ENCODE data around the gene MAPK13. TPM values are rescaled to one million over a fixed set of nuclear protein-coding genes. Genes with fewer than 3 reads are reported as not detected.
"Not testable (repeated sequence)": the region's sequence is repeated elsewhere in the genome, so short reads cannot be mapped to it uniquely, and the experiment has no call there.

Gene MAPK13
- polyA plus RNA-seq, 6 donors from 2014 or later: 23.5 to 76.5 (median 53.0) TPM

DNA sequence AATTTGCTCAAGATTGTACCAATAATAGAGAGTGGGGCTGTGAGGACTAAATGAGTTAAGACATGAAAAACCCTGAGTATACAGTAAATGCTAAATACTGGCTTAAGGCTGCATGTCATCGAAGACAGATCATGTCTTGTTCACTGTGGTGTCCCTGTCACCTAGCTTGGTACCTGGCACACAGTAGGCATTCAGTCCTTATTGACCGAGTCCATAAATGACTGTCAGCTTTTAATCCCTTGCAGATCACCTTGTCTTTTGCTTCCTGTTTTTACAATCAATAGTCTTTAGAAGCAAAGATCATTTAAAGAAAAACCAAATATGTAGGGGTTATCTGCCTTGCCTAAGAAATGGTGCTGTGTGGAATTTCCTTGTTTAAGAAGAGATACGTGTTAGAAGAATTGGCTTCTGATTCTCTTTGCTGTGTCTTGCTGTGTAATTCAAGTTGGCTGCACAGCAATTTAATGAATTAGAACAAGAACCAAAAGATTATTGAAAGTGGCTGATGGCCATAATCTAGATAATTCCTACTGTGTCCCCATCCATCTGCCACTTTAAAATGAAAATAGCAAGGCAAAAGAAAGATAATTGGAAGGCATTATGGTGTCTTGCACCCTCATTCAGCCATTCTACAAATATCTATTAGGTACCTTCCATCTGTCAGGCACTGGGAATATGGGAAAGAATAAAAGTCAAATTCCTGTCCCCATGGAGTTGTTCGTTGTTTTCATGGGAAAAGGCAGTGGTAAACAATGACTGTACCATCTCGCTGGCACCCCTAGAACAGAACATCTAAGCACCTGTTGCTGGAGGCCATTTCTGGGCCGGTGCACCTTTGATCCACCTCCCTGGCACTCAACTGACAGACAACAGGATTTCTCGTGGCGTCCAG lies 12.4 kb upstream of the MAPK13 start:
- Mint-ChIP-seq H3K9me3 (no peaks in the 10 kb centered on the region), H3K4me3 (peak overlapping the region; percentile 34 to 99 (median 80)), H3K27me3 (no peaks in the 10 kb centered on the region), H3K4me1 (peaks cover 81 to 100% (median 87%) of the 10 kb centered on the region in 3 donors), H3K27ac (peak overlapping the region; percentile 57 to 100 (median 99)), H3K36me3 (peaks cover 0 to 5% of the 10 kb centered on the region in 2 donors)
- ATAC-seq (ENCODE audit: low read depth in 2 of 2) (no peak), DNase-seq (no peak)

DNA sequence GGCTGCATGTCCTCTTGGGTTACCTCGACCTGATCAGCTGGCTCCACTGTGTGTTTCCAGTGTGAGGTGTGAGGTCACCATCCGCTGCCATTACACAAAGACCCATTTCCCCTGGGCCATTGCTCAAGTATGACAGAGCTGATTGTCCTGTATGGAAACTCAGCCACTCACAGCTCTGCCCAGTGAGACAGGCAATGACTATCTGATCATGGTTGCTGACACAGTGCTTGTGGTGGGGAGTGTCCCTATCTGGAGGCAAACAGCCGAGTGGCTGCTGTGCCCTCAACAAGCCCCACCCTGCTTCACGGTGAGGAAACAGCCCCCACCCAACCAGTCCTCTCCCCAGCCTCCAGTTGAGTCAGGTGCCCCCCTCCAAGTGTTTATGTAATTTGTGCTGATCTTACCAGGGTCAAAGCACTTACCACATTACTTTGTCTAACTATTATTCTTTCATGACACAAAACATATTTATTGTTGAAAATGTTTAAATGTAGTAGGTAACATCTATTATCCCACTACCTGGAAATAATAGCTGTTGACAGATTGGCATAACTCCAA lies 11.7 kb upstream of the MAPK13 start:
- H3K4me3 Mint-ChIP-seq: peak overlapping the region; percentile 34 to 99 (median 80)
- peak; percentile 57 for DNase-seq

DNA sequence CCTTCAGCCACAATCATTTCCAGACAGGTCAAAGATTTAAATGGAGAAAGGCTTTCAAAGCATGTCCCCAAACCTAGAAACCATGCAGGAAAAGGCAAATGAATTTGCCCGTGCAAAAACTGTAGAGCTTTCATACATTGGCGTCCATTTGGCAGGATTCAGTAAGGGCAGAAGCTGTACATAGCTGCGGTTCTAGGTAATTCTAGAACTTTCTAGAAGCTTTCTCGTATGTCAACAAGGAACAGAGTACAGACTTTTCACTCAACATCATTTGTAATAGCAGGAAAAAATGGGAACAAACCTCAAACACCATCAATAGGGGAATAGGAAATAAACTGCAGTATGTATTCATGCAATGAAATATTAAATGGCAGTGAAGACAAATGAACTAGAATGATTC lies 11.1 kb upstream of the MAPK13 start:
- Mint-ChIP-seq H3K9me3 (no peaks in the 10 kb centered on the region), H3K4me3 (peak overlapping the region in 6 of 8 donors; percentile 6 to 99 (median 92)), H3K4me1 (peaks cover 87 to 99% (median 87%) of the 10 kb centered on the region in 3 donors), H3K36me3 (peaks cover 0 to 5% of the 10 kb centered on the region in 2 donors), H3K27ac (peak overlapping the region; percentile 57 to 100 (median 99)), H3K27me3 (no peaks in the 10 kb centered on the region)
- ATAC-seq (ENCODE audit: low read depth in 2 of 2): no peak
- DNase-seq: no peak

More for the DNA sequence above, 11.7 kb upstream of the MAPK13 start:
- Mint-ChIP-seq H3K9me3 (no peaks in the 10 kb centered on the region), H3K27me3 (no peaks in the 10 kb centered on the region), H3K27ac (peak overlapping the region; percentile 57 to 100 (median 99)), H3K4me1 (peaks cover 85 to 100% (median 87%) of the 10 kb centered on the region in 3 donors), H3K36me3 (peaks cover 0 to 5% of the 10 kb centered on the region in 2 donors)
- ATAC-seq (ENCODE audit: low read depth in 2 of 2): peak; percentile 48 to 54

DNA sequence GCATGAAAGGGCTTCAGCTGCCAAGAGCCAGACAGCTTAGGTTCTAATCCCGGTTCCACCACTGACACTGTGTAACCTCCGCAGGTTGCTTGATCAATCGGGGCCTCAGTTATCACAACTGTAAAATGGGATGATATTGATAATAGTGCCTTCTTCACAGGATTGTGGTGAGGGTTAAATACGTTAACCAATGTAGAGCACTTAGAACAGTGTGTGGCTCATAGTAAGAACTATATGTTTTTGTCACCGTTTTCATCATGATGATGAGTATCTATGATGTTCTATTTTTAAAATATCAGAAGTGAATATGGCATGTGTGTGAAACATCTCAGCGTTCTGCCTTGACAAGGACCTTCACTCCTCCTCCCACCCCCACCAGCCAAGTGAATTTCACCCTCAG lies 10.3 kb upstream of the MAPK13 start:
- H3K36me3 Mint-ChIP-seq: peaks cover 0 to 5% of the 10 kb centered on the region in 2 donors
- H3K4me3 Mint-ChIP-seq: peak overlapping the region; percentile 76 to 99 (median 92)
- peak overlapping the region; percentile 99 to 100 (median 99) for H3K27ac Mint-ChIP-seq
- peaks cover 87 to 98% (median 88%) of the 10 kb centered on the region in 3 donors for H3K4me1 Mint-ChIP-seq
- no peaks in the 10 kb centered on the region for H3K9me3 Mint-ChIP-seq
- DNase-seq (no peak), ATAC-seq (ENCODE audit: low read depth in 2 of 2) (peak in 1 of 2 donors; percentile 21)
- H3K27me3 Mint-ChIP-seq: no peaks in the 10 kb centered on the region

DNA sequence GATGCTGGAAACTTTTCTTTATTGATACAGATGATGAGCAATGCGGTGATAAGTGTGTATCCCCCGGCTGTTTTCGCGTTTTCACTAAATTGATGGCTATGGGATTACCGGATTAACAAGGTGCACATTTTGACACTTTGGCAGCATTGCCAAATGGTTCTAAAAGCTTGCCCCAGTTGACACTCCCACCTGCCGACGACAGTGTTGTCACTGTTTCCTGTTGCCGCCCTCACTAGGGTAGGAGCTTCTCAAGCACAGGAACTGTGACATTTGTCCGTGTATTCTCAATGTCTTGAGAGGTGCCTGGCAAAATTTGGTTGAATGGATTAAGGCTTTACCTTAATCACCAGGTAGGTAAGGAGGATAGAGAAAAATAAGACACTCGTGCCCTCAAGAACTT lies 9.8 kb upstream of the MAPK13 start:
- DNase-seq (peak; percentile 75), ATAC-seq (ENCODE audit: low read depth in 2 of 2) (peak; percentile 76 to 81)
- Mint-ChIP-seq H3K9me3 (no peaks in the 10 kb centered on the region), H3K36me3 (peaks cover 0 to 5% of the 10 kb centered on the region in 2 donors), H3K27ac (peak overlapping the region; percentile 99 to 100 (median 99)), H3K4me1 (peaks cover 85 to 98% (median 89%) of the 10 kb centered on the region in 3 donors), H3K4me3 (peak overlapping the region; percentile 76 to 99 (median 92)), H3K27me3 (no peaks in the 10 kb centered on the region)

DNA sequence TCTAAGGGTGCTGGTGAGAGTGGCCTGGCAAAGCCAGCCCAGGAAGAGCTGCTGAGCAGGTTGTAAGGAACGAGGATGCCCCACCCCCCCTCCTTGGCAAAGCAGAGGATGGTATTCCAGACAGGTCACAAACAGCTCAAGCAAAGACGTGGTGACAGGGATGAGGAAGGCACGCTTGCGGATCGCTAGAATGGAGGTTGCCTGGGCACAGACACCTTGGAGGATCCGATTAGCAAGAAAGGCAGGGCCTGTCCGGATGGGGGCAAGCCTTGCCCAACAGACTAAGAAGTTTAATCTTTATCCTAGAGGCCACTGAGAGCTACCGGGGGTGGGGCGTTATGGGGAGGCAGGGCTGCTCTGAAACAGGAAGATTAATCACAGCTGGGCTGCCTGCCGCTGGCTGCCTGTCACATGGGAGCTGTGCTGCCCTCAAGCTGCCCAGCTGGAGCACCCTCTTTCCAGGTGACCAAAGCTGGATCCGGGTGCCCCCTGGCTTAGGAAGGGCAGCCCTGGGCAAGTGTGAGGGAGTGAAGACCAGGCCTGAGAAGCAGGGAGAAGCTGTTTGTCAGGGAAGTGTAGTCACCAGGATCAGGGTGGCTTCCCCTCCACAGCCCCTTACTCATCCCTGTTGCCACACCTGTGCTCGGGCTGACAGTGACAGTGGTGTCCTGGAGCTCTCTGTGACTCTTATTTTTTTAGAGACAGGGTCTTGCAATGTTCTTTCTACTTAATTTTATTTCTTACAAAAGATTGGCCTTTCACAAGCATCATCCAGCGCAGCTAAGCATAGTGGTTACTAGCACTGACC lies 9.1 kb upstream of the MAPK13 start:
- peak overlapping the region; percentile 76 to 99 (median 92) for H3K4me3 Mint-ChIP-seq
- H3K27me3 Mint-ChIP-seq: no peaks in the 10 kb centered on the region
- ATAC-seq (ENCODE audit: low read depth in 2 of 2): peak; percentile 46 to 52
- peak overlapping the region; percentile 99 to 100 (median 99) for H3K27ac Mint-ChIP-seq
- DNase-seq: peak; percentile 65
- peaks cover 86 to 97% (median 89%) of the 10 kb centered on the region in 3 donors for H3K4me1 Mint-ChIP-seq
- H3K9me3 Mint-ChIP-seq: no peaks in the 10 kb centered on the region
- H3K36me3 Mint-ChIP-seq: peaks cover 0 to 5% of the 10 kb centered on the region in 2 donors

DNA sequence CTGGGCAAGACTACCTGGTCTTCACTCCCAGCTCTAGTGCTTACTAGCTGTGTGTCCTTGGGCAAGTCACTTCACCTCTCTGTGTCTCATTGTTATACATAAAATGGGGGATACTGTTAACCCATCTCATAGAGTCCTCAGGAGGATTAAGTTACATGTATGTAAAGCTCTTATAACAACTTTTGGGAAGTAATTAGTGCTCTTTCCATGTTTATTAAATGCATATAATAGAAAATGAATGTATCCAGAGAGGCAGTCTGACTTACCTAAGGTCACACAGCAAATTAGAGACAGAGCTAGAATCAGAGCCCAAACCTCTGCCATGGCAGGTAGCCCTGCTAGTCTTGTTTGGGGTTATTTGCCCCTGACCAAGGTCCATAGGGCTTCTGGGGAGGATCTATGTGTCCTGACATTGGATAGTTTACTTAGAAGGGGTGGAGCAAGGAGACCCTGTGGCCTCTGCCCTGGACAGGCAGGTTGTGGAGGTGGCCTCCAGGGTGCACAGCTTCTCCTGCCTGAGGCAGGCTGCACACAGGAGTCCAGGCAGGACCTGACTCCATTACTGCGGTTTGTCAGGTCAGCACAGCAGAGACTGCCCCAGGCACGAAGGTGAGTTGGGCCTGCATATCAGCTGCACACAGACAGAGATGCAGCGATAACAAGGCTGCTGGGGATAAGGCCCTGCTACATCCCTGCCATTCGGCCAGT lies 8.4 kb upstream of the MAPK13 start:
- Mint-ChIP-seq H3K36me3 (no peaks in the 10 kb centered on the region), H3K27ac (peak overlapping the region; percentile 99 to 100 (median 99)), H3K4me3 (peak overlapping the region in 7 of 8 donors; percentile 76 to 99 (median 92)), H3K9me3 (no peaks in the 10 kb centered on the region), H3K4me1 (peaks cover 84 to 97% (median 86%) of the 10 kb centered on the region in 3 donors), H3K27me3 (no peaks in the 10 kb centered on the region)
- no peak for DNase-seq
- ATAC-seq (ENCODE audit: low read depth in 2 of 2): no peak

DNA sequence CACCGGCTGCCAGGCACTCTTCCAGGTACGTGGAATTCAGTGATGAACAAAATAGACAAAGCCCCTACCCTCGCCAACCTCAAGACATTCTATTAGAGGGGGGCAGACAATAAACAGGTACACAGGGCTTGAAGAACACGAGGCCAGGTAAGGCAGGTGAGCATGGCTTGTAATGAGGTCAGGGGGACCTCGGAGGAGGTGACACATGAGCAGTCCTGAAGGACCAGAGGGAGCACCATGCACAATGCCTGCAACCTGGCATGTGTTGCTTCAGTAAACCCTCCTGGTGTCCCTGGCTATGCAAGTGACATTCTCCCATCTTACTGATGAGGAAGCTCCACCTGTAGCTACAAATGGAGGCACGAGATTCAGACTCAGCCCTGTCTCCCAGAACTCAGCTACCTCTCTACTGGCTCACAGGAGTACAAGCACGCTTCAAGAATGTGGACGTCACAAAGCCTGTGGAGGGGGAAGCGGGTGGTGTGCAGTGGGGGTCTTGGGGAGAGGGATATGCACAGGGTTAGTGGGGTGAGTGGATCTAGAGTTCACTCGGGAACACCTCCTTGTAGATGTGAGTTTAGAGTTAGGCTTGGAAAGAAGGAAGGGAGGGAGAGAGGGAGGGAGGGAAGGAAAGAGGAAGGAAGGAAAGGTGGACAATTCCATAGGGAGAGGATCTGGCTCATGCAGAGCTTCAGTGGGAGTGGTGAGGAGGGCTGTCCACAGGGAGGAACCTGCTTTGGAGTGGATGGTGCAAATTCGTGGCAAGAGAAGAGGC lies 7.6 kb upstream of the MAPK13 start:
- Mint-ChIP-seq H3K4me1 (peaks cover 78 to 90% (median 81%) of the 10 kb centered on the region in 3 donors), H3K9me3 (no peaks in the 10 kb centered on the region), H3K27me3 (no peaks in the 10 kb centered on the region), H3K27ac (peak overlapping the region; percentile 59 to 100 (median 96)), H3K4me3 (peak overlapping the region in 5 of 8 donors; percentile 31 to 57 (median 52)), H3K36me3 (no peaks in the 10 kb centered on the region)
- ATAC-seq (ENCODE audit: low read depth in 2 of 2) (no peak), DNase-seq (no peak)

DNA sequence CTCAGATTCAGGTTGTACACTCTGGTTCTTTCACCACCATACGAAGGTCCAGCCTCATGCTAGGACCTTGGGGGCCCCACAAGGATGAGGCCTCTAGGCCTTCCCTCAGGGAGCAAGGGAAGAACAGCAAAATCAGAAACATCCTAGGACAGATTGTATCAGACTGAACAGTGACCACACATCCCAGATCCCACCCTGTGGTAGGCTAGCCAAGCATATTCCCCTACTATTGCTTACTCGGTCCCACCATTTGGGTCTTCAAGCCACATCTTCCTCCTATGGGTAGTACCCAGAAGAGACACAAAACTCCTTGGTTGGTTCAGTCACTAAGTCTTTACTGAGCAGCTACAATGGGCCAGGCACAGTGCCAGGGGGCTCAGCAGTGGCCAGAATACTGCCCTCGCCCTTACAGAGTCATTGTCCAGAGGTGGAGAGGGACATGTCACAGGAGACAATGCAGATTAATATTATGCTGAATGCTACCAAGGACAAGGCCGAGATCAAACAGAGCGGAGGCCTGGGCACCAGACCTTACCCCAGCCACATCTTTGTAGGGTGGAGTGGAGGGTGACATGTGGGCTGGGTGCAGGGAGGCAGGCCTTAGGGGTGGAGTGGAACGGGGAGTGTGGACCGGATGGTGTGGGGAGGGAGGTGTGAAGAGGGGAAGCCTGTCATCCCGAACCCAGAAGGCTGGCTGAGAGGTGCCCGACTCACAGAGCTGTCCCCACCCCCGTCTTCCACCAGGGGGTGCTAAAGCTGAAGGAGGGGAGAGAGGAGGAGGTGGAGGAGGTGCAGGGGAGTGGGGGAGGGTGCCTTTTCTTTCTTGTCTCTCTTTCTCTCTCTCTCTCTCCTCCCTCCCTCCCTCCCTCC lies 6.8 kb upstream of the MAPK13 start:
- Mint-ChIP-seq H3K4me3 (peak overlapping the region in 6 of 8 donors; percentile 25 to 83 (median 56)), H3K4me1 (peaks cover 70 to 82% (median 73%) of the 10 kb centered on the region in 3 donors), H3K27ac (peak overlapping the region; percentile 59 to 97 (median 88)), H3K36me3 (no peaks in the 10 kb centered on the region), H3K27me3 (no peaks in the 10 kb centered on the region), H3K9me3 (no peaks in the 10 kb centered on the region)
- ATAC-seq (ENCODE audit: low read depth in 2 of 2): peak; percentile 59 to 67
- DNase-seq: peak; percentile 84

DNA sequence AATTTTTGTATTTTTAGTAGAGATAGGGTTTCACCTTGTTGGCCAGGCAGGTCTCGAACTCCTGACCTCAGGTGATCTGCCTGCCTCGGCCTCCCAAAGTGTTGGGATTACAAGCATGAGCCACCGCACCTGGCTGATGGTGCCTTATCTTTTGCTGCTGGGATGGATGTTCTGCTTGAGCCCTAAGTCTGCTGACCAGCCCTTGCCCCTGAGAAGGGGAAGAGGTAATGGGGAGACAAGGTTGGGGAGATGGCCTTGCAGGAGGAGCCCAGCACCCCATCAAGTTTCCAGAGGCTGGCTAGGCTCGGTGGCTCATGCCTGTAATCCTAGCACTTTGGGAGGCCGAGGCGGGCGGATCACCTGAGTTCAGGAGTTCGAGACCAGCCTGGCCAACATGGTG lies 6.0 kb upstream of the MAPK13 start:
- not testable (repeated sequence) for DNase-seq; ATAC-seq (ENCODE audit: low read depth in 2 of 2); H3K36me3 Mint-ChIP-seq; H3K27me3 Mint-ChIP-seq; H3K9me3 Mint-ChIP-seq
- H3K4me1 Mint-ChIP-seq: peaks cover 62 to 76% (median 65%) of the 10 kb centered on the region in 3 donors
- peak overlapping the region in 5 of 8 donors; percentile 25 to 66 (median 56) for H3K4me3 Mint-ChIP-seq
- H3K27ac Mint-ChIP-seq: peak overlapping the region in 2 of 6 donors; percentile 63 to 67

DNA sequence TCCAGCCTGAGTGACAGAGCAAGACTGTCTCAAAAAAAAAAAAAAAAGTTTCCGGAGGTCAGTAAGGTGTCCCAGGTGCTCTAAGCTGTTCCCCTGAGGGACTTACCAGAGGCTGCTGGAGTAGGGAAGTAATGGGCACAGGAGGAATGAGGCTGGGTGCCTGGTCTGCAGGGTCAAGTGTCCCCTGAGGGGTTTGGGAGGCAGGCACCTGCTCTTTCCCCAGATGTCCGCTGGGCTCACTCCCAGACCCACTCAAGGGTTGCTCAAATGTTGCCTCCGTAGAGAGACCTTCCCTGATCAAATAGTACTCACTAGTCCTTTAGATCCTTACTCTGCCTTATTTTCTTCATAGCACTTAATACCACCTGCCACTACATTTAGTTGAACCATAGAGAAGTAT lies 5.4 kb upstream of the MAPK13 start:
- peaks cover 61 to 74% (median 63%) of the 10 kb centered on the region in 3 donors for H3K4me1 Mint-ChIP-seq
- H3K36me3 Mint-ChIP-seq: no peaks in the 10 kb centered on the region
- no peak for DNase-seq
- H3K27ac Mint-ChIP-seq: peak overlapping the region in 3 of 6 donors; percentile 10 to 36 (median 27)
- no peaks in the 10 kb centered on the region for H3K9me3 Mint-ChIP-seq
- no peak for ATAC-seq (ENCODE audit: low read depth in 2 of 2)
- H3K4me3 Mint-ChIP-seq: peak overlapping the region in 1 of 8 donors; percentile 70
- no peaks in the 10 kb centered on the region for H3K27me3 Mint-ChIP-seq

All from naive B cell (primary cell).